HG02981 (cell line): ENCODE measurements around the gene TMEM44.
"Not testable (repeated sequence)": the region's sequence is repeated elsewhere in the genome, so short reads cannot be mapped to it uniquely, and the experiment has no call there.

Experiments
- ATAC-seq: cut with Tn5 transposase; IDR thresholded peaks from one replicate; pipeline ENCODE4 v1.9.1; 2021; ENCODE audit warnings: mild to moderate bottlenecking, moderate library complexity; ENCODE audit not compliant: unreplicated experiment

TMEM44 gene

DNA sequence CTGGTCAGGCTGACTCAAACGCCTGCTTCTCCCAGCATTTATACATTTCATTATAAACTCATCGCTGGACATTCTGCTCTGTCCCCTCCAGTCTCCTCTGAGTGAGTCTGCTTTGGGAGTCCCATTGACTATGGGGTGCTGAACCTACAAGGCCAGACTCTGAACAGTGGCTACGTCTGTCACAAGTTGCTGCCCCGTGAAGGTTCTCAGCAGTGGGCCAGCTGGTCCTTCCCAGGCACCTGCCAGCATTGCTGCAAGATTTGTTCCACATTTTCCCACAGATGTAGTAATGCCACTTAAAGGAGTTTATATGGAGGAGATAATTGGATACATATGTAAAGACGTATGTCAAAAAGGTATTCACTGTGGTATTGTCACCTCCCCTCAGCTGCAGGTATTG is 73.7 kb downstream of the TMEM44 start:
- ATAC-seq: no peak

DNA sequence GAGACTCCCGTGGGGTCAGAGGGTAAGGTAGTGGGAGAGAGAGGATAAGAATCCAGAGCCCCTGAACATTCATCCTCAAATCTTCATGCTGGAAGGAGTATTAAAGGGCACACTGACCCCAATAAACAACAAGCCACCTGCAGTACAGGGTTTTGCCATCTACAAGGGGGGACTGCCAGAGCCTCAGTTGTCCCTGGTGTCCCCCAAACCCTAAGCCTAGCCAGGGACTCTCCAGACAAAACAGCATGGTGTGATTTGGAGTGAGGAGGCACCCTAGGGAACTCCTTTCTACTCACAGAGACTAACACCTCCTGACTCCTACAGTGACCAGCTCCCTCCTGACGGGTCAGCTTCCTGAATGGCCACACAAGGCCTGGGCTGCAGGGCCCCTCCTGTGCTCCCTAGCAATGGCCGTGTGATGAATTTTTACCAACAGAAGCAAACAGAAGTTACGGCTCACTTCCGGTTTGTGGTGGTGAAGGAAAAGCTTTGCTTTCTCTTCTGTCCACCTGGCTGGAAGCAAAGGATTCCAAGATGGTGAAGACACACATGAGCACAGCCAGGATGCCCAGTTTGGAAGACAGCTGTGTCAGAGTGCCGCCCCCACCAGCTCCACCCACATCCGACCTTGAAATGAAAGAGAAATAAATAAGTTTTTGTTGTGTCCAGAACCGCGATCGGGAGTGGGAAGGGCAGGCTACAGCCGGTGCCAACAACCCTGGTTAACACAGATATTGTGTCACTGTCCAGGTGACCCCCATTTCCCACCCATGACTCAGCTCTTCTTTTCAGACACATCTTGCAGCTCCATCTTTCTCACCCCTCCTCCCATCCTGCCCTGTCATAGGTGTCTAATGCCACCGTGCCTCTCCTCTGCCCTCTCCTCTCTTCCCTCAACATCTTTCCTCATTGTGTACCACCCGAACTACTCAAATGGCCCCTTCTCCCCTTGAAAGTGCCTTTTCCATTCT is 76.8 kb downstream of the TMEM44 start:
- ATAC-seq: no peak

DNA sequence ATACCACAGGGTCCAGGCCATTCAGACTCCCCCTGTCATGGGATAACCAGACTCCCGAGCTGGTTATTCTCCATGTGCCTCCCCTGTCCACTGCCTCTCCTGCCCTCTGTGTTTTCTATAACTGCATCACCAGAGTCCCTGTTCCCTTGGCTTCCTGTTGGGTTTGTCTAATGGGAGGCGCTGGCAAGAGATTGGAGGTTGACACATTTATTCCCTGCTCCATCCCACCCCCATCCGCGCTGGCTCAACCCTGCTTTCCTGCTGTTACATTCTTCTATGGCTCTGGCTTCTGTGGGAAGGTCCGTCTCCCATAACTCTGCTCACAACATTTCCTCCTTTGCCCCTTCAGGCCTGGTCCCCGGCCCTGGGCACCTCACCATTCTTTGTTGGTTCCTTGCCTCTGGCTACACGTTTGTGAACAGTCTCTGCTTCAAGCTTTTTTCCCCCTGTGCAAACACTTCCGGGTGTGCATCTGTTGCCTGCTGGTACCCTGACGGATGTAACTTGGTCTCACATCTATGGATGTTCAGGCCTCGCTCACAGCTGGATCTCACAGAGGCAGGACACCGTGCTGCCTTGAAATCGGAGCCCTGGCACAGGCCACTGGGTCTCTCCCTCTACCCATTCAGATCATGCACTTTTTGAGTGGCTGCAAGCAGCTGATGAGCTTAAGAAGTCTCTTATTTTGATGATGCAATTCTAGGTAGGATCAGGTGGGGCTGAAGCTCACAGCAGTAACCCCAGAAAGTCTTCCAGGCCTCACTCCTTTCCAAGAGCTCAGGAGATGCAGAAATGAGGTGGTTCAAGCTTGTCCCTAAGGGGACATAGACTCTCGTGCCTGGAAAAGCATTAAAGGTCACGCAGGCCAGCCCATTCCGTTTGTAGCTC is 77.8 kb downstream of the TMEM44 start:
- no peak for ATAC-seq

DNA sequence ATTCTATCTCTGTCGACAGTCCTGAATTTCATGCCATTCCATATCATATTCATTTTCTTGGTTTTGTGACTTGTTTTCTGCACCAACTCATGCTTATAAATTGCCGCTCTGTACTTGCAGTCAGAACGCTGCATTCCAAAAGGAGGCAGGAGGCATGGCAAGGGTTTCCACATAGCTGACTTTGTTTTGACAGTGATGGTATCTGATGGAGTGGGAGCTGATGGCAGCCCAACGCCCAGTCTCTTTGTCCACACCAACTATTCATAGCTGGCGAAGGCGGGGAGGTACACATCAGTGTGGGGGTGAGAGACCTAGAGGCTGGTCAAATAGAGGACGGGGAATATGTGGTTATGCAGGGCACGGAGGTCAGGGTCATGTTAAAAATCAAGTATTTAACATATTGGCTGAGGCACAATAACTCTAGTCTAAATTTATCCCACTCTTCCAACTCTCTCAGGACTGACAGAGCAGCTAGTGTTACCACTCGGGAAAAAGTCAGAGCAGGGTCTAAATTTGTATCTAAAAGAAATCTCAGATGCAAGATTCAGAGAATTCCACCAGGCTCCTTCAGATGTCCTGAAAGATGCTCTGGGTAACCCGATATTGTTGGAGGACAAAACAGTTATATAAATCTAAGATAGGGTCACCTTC is 78.6 kb downstream of the TMEM44 start:
- no peak for ATAC-seq

DNA sequence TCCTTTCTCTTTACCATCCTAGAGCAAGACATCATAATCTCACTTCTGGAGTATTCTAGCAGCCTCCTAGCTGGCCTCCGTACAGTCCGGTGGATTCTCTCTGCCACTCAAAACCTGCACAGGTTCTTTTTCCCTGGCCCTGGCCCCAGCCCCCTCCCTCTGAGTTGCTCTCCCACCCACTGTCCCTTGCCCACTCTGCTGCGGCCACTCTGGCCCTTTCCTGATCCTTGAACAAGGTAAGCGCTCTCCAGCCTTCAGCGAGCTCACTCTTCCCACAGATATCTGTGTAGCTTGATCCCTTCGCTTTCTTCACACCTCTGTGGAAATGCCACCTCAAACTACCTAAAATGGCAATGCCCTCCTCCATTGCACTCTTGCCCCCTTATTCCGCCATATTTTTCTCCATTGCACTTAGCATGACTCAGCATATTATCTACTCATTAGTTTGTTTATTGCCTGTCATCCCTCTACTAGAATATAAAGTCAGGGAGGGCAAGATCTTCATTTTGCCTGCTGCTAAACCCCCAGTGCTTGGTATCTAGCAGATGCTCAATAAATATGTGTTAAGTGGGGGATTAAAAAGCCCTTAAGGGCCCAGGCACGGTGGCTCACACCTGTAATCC is 80.8 kb downstream of the TMEM44 start:
- no peak for ATAC-seq

DNA sequence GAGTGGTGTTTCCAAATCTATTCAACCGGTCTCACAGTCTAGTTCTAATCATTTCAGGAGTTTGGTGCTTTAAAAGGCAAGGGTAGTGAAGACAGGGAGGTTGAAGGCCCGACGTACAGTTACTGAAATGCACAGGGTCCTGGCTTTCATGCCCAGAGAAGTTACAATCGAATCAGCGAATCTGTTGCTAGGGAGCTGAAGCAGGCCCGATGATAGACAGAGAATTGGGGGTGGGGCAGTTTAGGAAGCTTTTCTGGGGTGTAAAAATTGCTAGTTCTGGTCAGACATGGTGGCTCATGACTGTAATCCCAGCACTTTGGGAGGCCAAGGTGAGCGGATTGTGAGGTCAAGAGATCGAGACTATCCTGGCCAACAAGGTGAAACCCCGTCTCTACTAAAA is 83.4 kb downstream of the TMEM44 start:
- ATAC-seq: no peak

DNA sequence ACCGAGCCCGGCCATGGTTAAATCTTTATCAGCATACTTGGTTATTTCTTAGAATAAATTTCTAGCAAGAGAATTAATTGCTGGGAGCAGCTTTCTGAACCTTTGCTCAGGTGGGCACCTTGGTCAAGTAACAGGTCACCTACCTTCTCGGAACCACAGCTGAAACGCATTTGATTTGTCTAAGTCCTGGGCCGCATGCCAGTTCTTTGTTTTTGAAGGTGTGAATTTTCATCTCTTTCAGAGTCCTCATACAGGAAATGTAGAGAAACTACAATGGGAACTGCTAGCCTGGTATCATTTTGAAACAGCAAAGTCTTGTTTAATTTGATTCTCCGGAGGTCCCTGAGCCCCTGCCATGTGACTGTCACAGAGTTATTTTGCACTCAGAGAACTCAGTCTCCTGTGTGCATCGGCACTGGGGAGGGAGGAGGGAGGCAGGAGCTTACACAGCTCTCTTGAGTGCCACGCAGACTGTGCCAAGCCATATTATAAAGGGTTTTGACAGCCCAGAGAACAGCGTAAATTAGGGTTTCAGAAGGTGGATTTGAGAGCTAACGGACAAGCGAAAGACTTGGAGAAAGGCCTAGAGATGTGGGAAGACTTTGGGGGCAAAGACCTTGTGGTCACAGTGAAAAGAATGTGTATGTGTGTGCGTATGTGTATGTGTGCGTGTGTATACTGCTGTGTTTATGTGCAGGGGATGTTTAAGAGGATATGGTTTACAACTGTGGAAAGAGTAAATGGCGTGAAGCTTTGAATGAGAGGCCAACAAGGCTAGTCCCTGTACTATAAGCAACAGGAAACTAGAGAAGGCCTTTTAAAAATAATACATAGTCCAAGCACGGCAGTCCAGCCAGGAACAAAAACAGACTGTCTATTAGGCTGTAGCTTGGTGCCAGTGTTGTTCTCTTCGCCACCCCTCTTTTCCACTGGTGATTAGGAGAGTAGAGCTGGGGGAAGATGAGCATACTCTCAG is 84.6 kb downstream of the TMEM44 start:
- ATAC-seq: no peak

DNA sequence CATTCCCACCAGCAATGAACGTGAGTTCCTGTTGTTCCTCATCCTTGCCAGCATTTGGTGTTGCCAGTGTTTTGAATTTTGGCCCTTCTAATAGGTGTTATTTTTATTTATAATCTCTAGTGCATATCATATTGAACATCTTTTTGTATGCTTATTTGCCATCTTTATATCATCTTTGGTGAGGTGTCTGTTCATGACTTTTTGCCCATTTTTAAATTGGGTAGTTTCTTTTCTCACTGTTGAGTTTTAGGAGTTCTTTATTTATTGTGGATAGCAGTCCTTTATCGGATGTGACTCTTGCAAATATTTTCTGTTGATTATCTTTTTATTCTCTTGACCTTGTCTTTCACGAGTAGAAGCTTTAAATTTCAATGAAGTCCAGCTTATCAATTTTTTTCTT is 86.2 kb downstream of the TMEM44 start:
- ATAC-seq: no peak

DNA sequence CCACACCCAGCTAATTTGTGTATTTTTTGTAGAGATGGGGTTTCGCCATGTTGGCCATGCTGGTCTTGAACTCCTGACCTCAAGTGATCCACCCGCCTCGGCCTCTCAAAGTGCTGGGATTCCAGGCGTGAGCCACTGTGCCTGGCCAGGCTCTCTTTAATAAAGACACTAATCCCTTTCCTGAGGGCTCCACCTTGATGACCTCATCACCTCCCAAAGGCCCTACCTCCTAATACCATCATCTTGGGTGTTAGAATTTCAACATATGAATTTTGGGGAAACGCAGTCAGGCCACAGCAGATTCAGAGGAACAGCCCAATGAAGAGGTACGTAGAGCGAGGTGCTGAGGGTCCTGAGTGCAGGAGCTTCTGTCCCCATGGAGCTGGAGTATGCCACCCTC is 87.7 kb downstream of the TMEM44 start:
- ATAC-seq: not testable (repeated sequence)

DNA sequence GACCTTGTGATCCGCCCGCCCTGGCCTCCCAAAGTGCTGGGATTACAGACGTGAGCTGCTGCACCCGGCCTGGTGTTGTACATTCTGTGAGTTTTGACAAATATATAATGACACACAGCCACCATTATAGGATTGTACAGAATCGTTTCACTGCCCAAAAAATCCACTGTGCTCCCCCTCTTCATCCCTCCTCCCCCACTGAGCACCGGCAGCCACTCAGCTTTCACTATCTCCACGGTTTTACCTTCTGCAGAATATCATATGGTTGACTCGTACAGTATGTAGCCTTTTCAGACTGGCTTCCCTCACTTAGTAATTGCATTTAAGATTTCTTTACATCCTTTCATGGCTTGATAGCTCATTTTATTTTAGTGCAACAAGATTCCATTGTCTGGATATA is 89.7 kb downstream of the TMEM44 start:
- ATAC-seq: no peak

DNA sequence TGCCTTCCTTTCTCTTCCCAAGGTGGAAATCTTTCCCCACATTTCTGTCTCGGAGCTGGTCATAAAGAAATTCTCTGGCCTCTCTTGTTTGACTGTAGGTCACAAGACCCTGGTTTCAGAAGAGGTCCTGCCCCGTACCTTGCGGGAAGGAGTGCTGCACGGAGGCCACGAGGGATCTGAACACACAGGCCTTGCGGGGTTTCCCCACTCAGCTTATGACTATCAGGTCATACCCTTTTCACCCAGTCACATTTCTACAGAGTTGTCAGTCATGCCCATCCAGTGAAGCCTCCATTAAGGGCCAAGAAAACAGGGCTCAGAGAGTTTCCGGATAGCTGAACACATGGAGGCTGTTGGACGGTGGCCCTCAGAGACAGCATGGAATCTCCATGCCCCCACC is 91.7 kb downstream of the TMEM44 start:
- ATAC-seq: no peak

DNA sequence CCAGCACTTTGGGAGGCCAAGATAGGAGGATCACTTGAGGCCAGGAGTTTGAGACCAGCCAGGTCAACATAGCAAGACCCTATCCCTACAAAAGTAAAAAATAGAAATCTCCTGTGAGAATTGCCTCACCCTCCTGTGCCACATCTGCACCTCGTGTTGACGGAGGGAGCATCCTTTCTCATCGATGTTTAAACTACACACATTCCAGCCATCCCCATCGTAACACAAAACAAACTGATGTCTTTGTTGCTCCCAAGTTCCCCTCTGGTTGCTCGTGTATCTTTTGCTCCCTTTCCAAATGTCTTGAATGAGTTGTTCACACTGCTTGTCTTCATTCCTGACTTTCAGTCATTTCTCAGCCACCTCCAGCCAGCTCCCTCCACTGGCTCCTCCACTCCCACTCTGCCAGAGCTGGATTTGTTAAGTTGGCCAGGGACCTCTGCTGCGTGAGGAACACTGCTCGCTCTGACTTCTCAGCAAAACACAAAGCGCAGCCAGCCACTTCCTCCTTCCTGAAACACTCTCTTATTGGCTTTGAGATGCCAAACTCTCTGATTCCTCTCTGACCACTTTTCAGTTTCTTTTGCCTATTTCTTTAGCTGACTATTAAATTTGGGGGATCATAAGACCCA is 92.8 kb downstream of the TMEM44 start:
- no peak for ATAC-seq

DNA sequence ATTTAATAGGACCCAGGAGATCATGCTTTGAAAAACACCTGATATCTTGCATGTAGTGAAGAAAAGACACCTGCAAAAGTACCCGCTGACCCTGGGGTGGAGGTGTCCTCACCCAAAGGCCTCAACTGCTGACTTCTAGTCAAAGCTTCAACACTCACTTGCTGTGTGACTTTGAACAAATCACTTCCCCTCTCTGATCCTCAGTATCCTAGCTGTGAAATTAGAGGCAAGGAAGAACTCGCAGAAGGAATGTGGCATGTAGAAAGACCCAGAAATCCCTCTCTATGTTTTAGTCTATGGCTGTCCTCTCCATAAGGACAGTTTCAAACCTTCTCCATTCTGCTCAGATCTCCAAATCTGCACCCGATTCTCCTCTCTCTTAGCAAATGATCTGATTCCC is 93.7 kb downstream of the TMEM44 start:
- ATAC-seq: no peak

DNA sequence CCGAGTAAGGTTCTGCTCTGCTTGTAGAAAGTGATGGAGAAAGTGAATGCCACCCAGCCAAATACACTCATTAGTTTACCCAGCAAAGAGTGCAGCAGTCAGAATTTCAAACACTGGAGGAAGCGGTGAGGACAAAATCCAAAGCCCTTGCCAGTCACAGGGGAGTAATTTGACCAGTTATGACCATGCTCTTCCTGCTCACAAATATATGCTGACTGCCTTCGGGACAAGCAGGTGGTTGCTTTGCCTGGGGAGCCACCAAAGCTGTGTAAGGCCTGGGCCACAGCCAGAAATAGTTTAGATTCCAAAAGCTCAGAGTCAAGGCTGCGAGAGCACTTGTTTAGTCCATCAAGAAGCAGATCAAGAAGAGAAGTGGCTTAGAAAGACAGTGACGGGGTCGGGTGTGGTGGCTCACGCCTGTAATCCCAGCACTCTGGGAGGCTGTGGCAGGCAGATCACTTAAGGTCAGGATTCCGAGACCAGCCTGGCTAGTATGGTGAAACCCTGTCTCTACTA is 95.4 kb downstream of the TMEM44 start:
- ATAC-seq: no peak
